ENCODE data around the gene SAMD4A. TPM values are rescaled to one million over a fixed set of nuclear protein-coding genes. Genes with fewer than 3 reads are reported as not detected.

SAMD4A gene
- total and polyA plus RNA-seq, 2 of the 4 experiments (the other 2 are of a cell fraction): 22.9 to 38.2 TPM

GRCh38 chr14:54584097-54584496, 17.2 kb downstream of the SAMD4A start:
- dilution Hi-C loops (cut with HindIII; ENCODE audit: low sequenced_read_pairs, unreplicated experiment): no loop called here
- in situ Hi-C loops (cut with MboI; ENCODE audit: low sequenced_read_pairs): no loop called here
- no peak overlapping the region for H3K18ac ChIP-seq (ENCODE audit: low read depth, low read length)
- intact Hi-C loops (cut with micrococcal nuclease): no loop called here
- no peaks in the 10 kb centered on the region for H3K27me3 ChIP-seq (ENCODE audit: control insufficient read depth, insufficient read depth, low read length)
- H3K4me3 ChIP-seq (ENCODE audit: insufficient read depth, low read depth, low read length): no peak overlapping the region
- H4K91ac ChIP-seq (ENCODE audit: insufficient read depth, low read depth, low read length): no peak overlapping the region
- H3K9me1 ChIP-seq (ENCODE audit: insufficient read depth, low read length): peaks cover 9% of the 10 kb centered on the region
- peaks cover 52% of the 10 kb centered on the region for H4K20me1 ChIP-seq (ENCODE audit: insufficient read depth, low read length)
- H3K4me1 ChIP-seq (ENCODE audit: control insufficient read depth, insufficient read depth, low read length): peaks cover 9% of the 10 kb centered on the region
- peaks cover 10% of the 10 kb centered on the region for H3K36me3 ChIP-seq (ENCODE audit: control insufficient read depth, insufficient read depth, low read length)
- no peak overlapping the region for H2BK15ac ChIP-seq (ENCODE audit: low read depth, low read length)
- no peak for DNase-seq
- H4K5ac ChIP-seq (ENCODE audit: low read depth, low read length): no peak overlapping the region
- no peak overlapping the region for H2BK120ac ChIP-seq (ENCODE audit: low read depth, low read length)
- no peak overlapping the region for H2AFZ ChIP-seq (replicated peaks; ENCODE audit: low read length, poor library complexity)
- POLR2A ChIA-PET (ENCODE audit: unreplicated experiment): no interaction called here
- WGBS, 2 experiments (ENCODE audit: extremely low coverage in 2 of 2, insufficient read length in 1 of 2): no CpG with 5 or more reads among the region's 1 CpG
- no peak overlapping the region for H2AK5ac ChIP-seq (ENCODE audit: low read depth, low read length)
- no peak overlapping the region for H2BK20ac ChIP-seq (ENCODE audit: low read depth, low read length)
- no peak overlapping the region for H3K4me2 ChIP-seq (ENCODE audit: low read depth, low read length)
- no peak overlapping the region for H2BK5ac ChIP-seq (ENCODE audit: low read depth, low read length, poor library complexity, severe bottlenecking)
- ATAC-seq (ENCODE audit: low read depth): no peak
- no peak overlapping the region for H3K9ac ChIP-seq (ENCODE audit: low read depth, low read length)
- H3K27ac ChIP-seq (ENCODE audit: insufficient read depth, low read length): no peak overlapping the region
- H3K23ac ChIP-seq (ENCODE audit: low read depth, low read length): no peak overlapping the region
- CTCF ChIA-PET: no interaction called here
- no peak overlapping the region for H3K56ac ChIP-seq (ENCODE audit: extremely low read depth, insufficient read depth, low read length)
- peaks cover 15 to 43% of the 10 kb centered on the region in 2 experiments for H3K79me1 ChIP-seq (ENCODE audit: low read depth in 1 of 2, low read length in 2 of 2)
- H2AK9ac ChIP-seq (replicated peaks; ENCODE audit: low read depth, low read length, poor library complexity): no peak overlapping the region
- no peak overlapping the region for H4K8ac ChIP-seq (ENCODE audit: low read depth in 2 of 2, low read length in 2 of 2)
- no peak for TF ChIP-seq RAD21 (IDR thresholded peaks at IDR 0.05; ENCODE audit: low read length)
- TF ChIP-seq, protein P1, sequence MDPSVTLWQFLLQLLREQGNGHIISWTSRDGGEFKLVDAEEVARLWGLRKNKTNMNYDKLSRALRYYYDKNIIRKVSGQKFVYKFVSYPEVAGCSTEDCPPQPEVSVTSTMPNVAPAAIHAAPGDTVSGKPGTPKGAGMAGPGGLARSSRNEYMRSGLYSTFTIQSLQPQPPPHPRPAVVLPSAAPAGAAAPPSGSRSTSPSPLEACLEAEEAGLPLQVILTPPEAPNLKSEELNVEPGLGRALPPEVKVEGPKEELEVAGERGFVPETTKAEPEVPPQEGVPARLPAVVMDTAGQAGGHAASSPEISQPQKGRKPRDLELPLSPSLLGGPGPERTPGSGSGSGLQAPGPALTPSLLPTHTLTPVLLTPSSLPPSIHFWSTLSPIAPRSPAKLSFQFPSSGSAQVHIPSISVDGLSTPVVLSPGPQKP (IDR thresholded peaks at IDR 0.05; ENCODE audit: borderline replicate concordance, low read depth, low read length): no peak
- no peak for TF ChIP-seq SMC3 (IDR thresholded peaks at IDR 0.05; ENCODE audit: low read depth, low read length)
- TF ChIP-seq RCOR1 (IDR thresholded peaks at IDR 0.05; ENCODE audit: insufficient replicate concordance, low read length): no peak
- no peak for TF ChIP-seq POLR2A (IDR thresholded peaks at IDR 0.05; ENCODE audit: low read depth, low read length)
- no peak for TF ChIP-seq MXI1 (IDR thresholded peaks at IDR 0.05; ENCODE audit: borderline replicate concordance, low read depth, low read length)
- no peak for TF ChIP-seq FOS (IDR thresholded peaks at IDR 0.05; ENCODE audit: low read depth, low read length)
- TF ChIP-seq MAZ (IDR thresholded peaks at IDR 0.05; ENCODE audit: borderline replicate concordance, low read depth, low read length): no peak
- TF ChIP-seq MAFK (IDR thresholded peaks at IDR 0.05; ENCODE audit: low read depth, low read length): no peak
- no peak for TF ChIP-seq BHLHE40 (IDR thresholded peaks at IDR 0.05; ENCODE audit: low read depth, low read length)
- TF ChIP-seq USF2 (IDR thresholded peaks at IDR 0.05; ENCODE audit: low read depth, low read length): no peak
- no peak for TF ChIP-seq CTCF (conservative IDR thresholded peaks at IDR 0.05; ENCODE audit: low read depth, low read length)
- TF ChIP-seq RFX5 (IDR thresholded peaks at IDR 0.05; ENCODE audit: low read depth, low read length): no peak
- TF ChIP-seq NFE2L2 (IDR thresholded peaks at IDR 0.05; ENCODE audit: low read depth, low read length): no peak
- no peak for TF ChIP-seq CHD1 (IDR thresholded peaks at IDR 0.05; ENCODE audit: low read depth, low read length)
- no peak for TF ChIP-seq CEBPB (IDR thresholded peaks at IDR 0.05; ENCODE audit: low read depth, low read length)
- H3K14ac ChIP-seq (replicated peaks; ENCODE audit: low read depth, low read length): no peak overlapping the region
- no peaks in the 10 kb centered on the region for H3K9me3 ChIP-seq (ENCODE audit: control insufficient read depth, insufficient read depth, low read length)
- no TSS peak for BruUV-seq (replicated peaks)
- H3K4ac ChIP-seq (ENCODE audit: low read depth, low read length): no peak overlapping the region
